Caki2 (cell line): Measurements from ENCODE around the gene NEK3. TPM values are rescaled to one million over a fixed set of nuclear protein-coding genes. Genes with fewer than 3 reads are reported as not detected.
"Not testable (repeated sequence)": the region's sequence is repeated elsewhere in the genome, so short reads cannot be mapped to it uniquely, and the experiment has no call there.

Experiments used
- DNase-seq: peaks from one replicate; pipeline ENCODE4 v3.0.0-alpha.2; 2015; ENCODE audit warnings: low read depth
- in situ Hi-C: cut with HindIII; loops from 2 replicates; pipeline ENCODE4 v1.10.0; 2016; ENCODE audit warnings: low sequenced_read_pairs, low pct_unique_long_range_greater_than_20kb, mixed read lengths
- total RNA-seq: library from RNA; depleted of rRNA; stranded (reverse); fragments of >200 nt; shearing (Covaris generic); gene quantifications from 2 replicates; pipeline ENCODE4 v1.2.3, GENCODE V29; 2014; ENCODE audit warnings: low replicate concordance

Gene NEK3
- total RNA-seq, 1 experiment from 2014 or later, result 2.3 TPM

GRCh38 chr13:52128714-52129700 lies 30.4 kb downstream of the NEK3 start, which contains the start of gene NEK5:
Gene NEK5, minus strand, starts transcription at chr13:52129073. Its CDS starts 1,591 bp downstream, at chr13:52127482.
- DNase-seq, result peak; percentile 52
- in situ Hi-C loops, result no loop called here

- in situ Hi-C loops, result no loop called here
- DNase-seq, result peak; percentile 62
These were observed 31.4 kb downstream of the NEK3 start for GRCh38 chr13:52127783-52128702.

- in situ Hi-C loops, result no loop called here
- no peak for DNase-seq
These were observed 32.0 kb downstream of the NEK3 start for GRCh38 chr13:52127378-52127777.

GRCh38 chr13:52125547-52125946 lies 33.9 kb downstream of the NEK3 start:
- DNase-seq, result no peak
- in situ Hi-C loops, result no loop called here

GRCh38 chr13:52118595-52118994 lies 40.8 kb downstream of the NEK3 start:
- no peak for DNase-seq
- in situ Hi-C loops, result no loop called here

- in situ Hi-C loops, result no loop called here
- DNase-seq, result no peak
These were observed 41.3 kb downstream of the NEK3 start for GRCh38 chr13:52118095-52118494.

GRCh38 chr13:52112591-52112990 lies 46.8 kb downstream of the NEK3 start:
- in situ Hi-C loops, result no loop called here
- DNase-seq, result no peak

GRCh38 chr13:52109116-52109670 lies 50.2 kb downstream of the NEK3 start:
- in situ Hi-C loops, result no loop called here

GRCh38 chr13:52105841-52106240 lies 53.6 kb downstream of the NEK3 start:
- in situ Hi-C loops, result no loop called here
- no peak for DNase-seq

More at GRCh38 chr13:52109116-52109670, 50.2 kb downstream of the NEK3 start:
- DNase-seq, result peak; percentile 43

- no peak for DNase-seq
- in situ Hi-C loops, result no loop called here
These were observed 54.8 kb downstream of the NEK3 start for GRCh38 chr13:52104624-52105023.

GRCh38 chr13:52103386-52103785 lies 56.0 kb downstream of the NEK3 start:
- in situ Hi-C loops, result no loop called here
- DNase-seq, result no peak

GRCh38 chr13:52102423-52102822 lies 57.0 kb downstream of the NEK3 start:
- in situ Hi-C loops, DNase-seq: not testable (repeated sequence)

GRCh38 chr13:52097197-52097596 lies 62.2 kb downstream of the NEK3 start:
- in situ Hi-C loops, result no loop called here
- no peak for DNase-seq

GRCh38 chr13:52096748-52097147 lies 62.6 kb downstream of the NEK3 start:
- in situ Hi-C loops, result no loop called here
- no peak for DNase-seq

- no peak for DNase-seq
- in situ Hi-C loops, result no loop called here
These were observed 63.3 kb downstream of the NEK3 start for GRCh38 chr13:52096062-52096461.

GRCh38 chr13:52092087-52092486 lies 67.3 kb downstream of the NEK3 start:
- in situ Hi-C loops, result no loop called here
- DNase-seq, result no peak

- DNase-seq, result no peak
- in situ Hi-C loops, result no loop called here
These were observed 67.9 kb downstream of the NEK3 start for GRCh38 chr13:52091473-52091872.

GRCh38 chr13:52085421-52085820 lies 74.0 kb downstream of the NEK3 start:
- in situ Hi-C loops, result no loop called here
- no peak for DNase-seq
